IMR-90 (cell line): ENCODE data around the gene TP53BP2. TPM values are rescaled to one million over a fixed set of nuclear protein-coding genes. Genes with fewer than 3 reads are reported as not detected.

ENCODE experiments used
- ATAC-seq: fragments of 200-7000 bp; cut with Tn5 transposase; 2 replicates; pipeline ENCODE4 v1.9.1; 2020; ENCODE audit warnings: low read depth, mild to moderate bottlenecking, moderate library complexity
- BruUV-seq: library from RNA; stranded (reverse); fragments of 400-500 nt; replicated peaks from 2 replicates; lab custom pipeline; 2021; lab: Mats Ljungman, UMichigan
- CTCF ChIA-PET: fragments of 300-600 bp; formaldehyde crosslinking; extraction: SDS; loops from one replicate; lab custom pipeline; 2021; ENCODE audit warnings: antibody characterized with exemption; lab: Yijun Ruan, JAX
- POLR2A ChIA-PET: fragments of 300-600 bp; sonication (Branson Sonifier 250); formaldehyde crosslinking; loops from one replicate; lab custom pipeline; 2022; ENCODE audit warnings: antibody characterized with exemption; ENCODE audit not compliant: unreplicated experiment; lab: Charles Lee
- DNase-seq: peaks from one replicate; pipeline ENCODE4 v3.0.0; 2013
- H2AFZ ChIP-seq: replicated peaks from 2 replicates; pipeline ENCODE3; 2013; ENCODE audit warnings: low read length, mild to moderate bottlenecking; ENCODE audit not compliant: poor library complexity
- H2AK5ac ChIP-seq: 2 replicates; pipeline ENCODE4 v1.6.1; 2013; ENCODE audit warnings: low read depth, low read length, inconsistent platforms
- H2AK9ac ChIP-seq: replicated peaks from 2 replicates; pipeline ENCODE3; 2013; ENCODE audit warnings: mild to moderate bottlenecking, low read depth, low read length, moderate library complexity; ENCODE audit not compliant: poor library complexity
- H2BK120ac ChIP-seq: 2 replicates; pipeline ENCODE4 v1.6.1; 2013; ENCODE audit warnings: low read depth, low read length, inconsistent platforms
- H2BK15ac ChIP-seq: 3 replicates; pipeline ENCODE4 v1.6.1; 2013; ENCODE audit warnings: low read depth, low read length, inconsistent platforms
- H2BK20ac ChIP-seq: 2 replicates; pipeline ENCODE4 v1.6.1; 2013; ENCODE audit warnings: low read depth, mild to moderate bottlenecking, inconsistent platforms, low read length, moderate library complexity
- H2BK5ac ChIP-seq: 2 replicates; pipeline ENCODE4 v1.6.1; 2013; ENCODE audit warnings: mild to moderate bottlenecking, low read depth, low read length, inconsistent platforms; ENCODE audit not compliant: poor library complexity, severe bottlenecking
- H3K14ac ChIP-seq: replicated peaks from 2 replicates; pipeline ENCODE4 v1.6.1; 2013; ENCODE audit warnings: low read depth, low read length, inconsistent platforms
- H3K18ac ChIP-seq: 2 replicates; pipeline ENCODE4 v1.6.1; 2013; ENCODE audit warnings: low read depth, low read length, control low read depth
- H3K23ac ChIP-seq: 2 replicates; pipeline ENCODE4 v1.6.1; 2013; ENCODE audit warnings: low read depth, low read length, inconsistent platforms
- H3K27ac ChIP-seq: 2 replicates; pipeline ENCODE4 v1.5.1; 2013; ENCODE audit warnings: mild to moderate bottlenecking, control low read depth, low read length; ENCODE audit not compliant: insufficient read depth
- H3K27me3 ChIP-seq: 2 replicates; pipeline ENCODE4 v1.6.1; 2013; ENCODE audit warnings: low read length; ENCODE audit not compliant: control insufficient read depth, insufficient read depth
- H3K36me3 ChIP-seq: 2 replicates; pipeline ENCODE4 v1.6.1; 2013; ENCODE audit warnings: low read length, mixed read lengths; ENCODE audit not compliant: control insufficient read depth, insufficient read depth
- H3K4ac ChIP-seq: 2 replicates; pipeline ENCODE4 v1.6.1; 2013; ENCODE audit warnings: low read depth, low read length, inconsistent platforms
- H3K4me1 ChIP-seq: 2 replicates; pipeline ENCODE4 v1.6.1; 2013; ENCODE audit warnings: low read length, mixed read lengths; ENCODE audit not compliant: control insufficient read depth, insufficient read depth
- H3K4me2 ChIP-seq: 2 replicates; pipeline ENCODE4 v1.6.1; 2013; ENCODE audit warnings: low read depth, mild to moderate bottlenecking, control low read depth, low read length, moderate library complexity
- H3K4me3 ChIP-seq: 2 replicates; pipeline ENCODE4 v1.5.1; 2013; ENCODE audit warnings: low read depth, mild to moderate bottlenecking, control low read depth, low read length, moderate library complexity; ENCODE audit not compliant: insufficient read depth
- H3K56ac ChIP-seq: 2 replicates; pipeline ENCODE4 v1.6.1; 2013; ENCODE audit warnings: low read length, inconsistent platforms; ENCODE audit not compliant: insufficient read depth; ENCODE audit errors: extremely low read depth
- H3K79me1 ChIP-seq, 2 experiments: 2 replicates each; pipeline ENCODE4 v1.6.1; 2013; ENCODE audit warnings: low read length in 2 of 2, inconsistent platforms in 1 of 2, low read depth in 1 of 2
- H3K9ac ChIP-seq: 2 replicates; pipeline ENCODE4 v1.6.1; 2013; ENCODE audit warnings: low read depth, low read length, control low read depth
- H3K9me1 ChIP-seq: 2 replicates; pipeline ENCODE4 v1.6.1; 2013; ENCODE audit warnings: low read length, inconsistent platforms; ENCODE audit not compliant: insufficient read depth
- H3K9me3 ChIP-seq: 2 replicates; pipeline ENCODE4 v1.6.1; 2013; ENCODE audit warnings: low read length; ENCODE audit not compliant: control insufficient read depth, insufficient read depth
- H4K20me1 ChIP-seq: 2 replicates; pipeline ENCODE4 v1.6.1; 2013; ENCODE audit warnings: low read length, inconsistent platforms; ENCODE audit not compliant: insufficient read depth
- H4K5ac ChIP-seq: 2 replicates; pipeline ENCODE4 v1.6.1; 2013; ENCODE audit warnings: mild to moderate bottlenecking, low read depth, low read length, control low read depth
- H4K8ac ChIP-seq, 2 experiments: 2 replicates each; pipeline ENCODE4 v1.6.1; 2013; ENCODE audit warnings: low read depth in 2 of 2, low read length in 2 of 2, control low read depth in 1 of 2, inconsistent platforms in 1 of 2
- H4K91ac ChIP-seq: 2 replicates; pipeline ENCODE4 v1.6.1; 2013; ENCODE audit warnings: low read depth, low read length, inconsistent platforms; ENCODE audit not compliant: insufficient read depth
- CEBPB ChIP-seq: IDR thresholded peaks from 2 replicates; pipeline ENCODE4 v1.6.1; 2012; ENCODE audit warnings: low read depth, low read length, improper control_type of control experiment
- CHD1 ChIP-seq: IDR thresholded peaks from 2 replicates; pipeline ENCODE4 v1.6.1; 2012; ENCODE audit warnings: low read depth, low read length, improper control_type of control experiment
- FOS ChIP-seq: fragments of 150-350 bp; IDR thresholded peaks from 2 replicates; pipeline ENCODE4 v1.6.1; 2016; ENCODE audit warnings: low read depth, low read length
- MAFK ChIP-seq: IDR thresholded peaks from 2 replicates; pipeline ENCODE4 v1.6.1; 2012; ENCODE audit warnings: low read depth, low read length, improper control_type of control experiment
- MXI1 ChIP-seq: IDR thresholded peaks from 2 replicates; pipeline ENCODE4 v1.6.1; 2012; ENCODE audit warnings: low read depth, mild to moderate bottlenecking, low read length, moderate library complexity, borderline replicate concordance
- POLR2A ChIP-seq: IDR thresholded peaks from 2 replicates; pipeline ENCODE4 v1.6.1; 2012; ENCODE audit warnings: mild to moderate bottlenecking, low read depth, low read length
- SMC3 ChIP-seq: fragments of 150-350 bp; IDR thresholded peaks from 2 replicates; pipeline ENCODE4 v1.6.1; 2016; ENCODE audit warnings: low read depth, mild to moderate bottlenecking, antibody characterized with exemption, low read length, moderate library complexity
- USF2 ChIP-seq: fragments of 150-350 bp; IDR thresholded peaks from 2 replicates; pipeline ENCODE4 v1.6.1; 2017; ENCODE audit warnings: mild to moderate bottlenecking, antibody characterized with exemption, low read length, low read depth
- WGBS, 2 experiments: methylation state at CpG; one replicate each; pipeline versions ENCODE4 v1.1.5 to v1.1.7; 2013; ENCODE audit warnings: missing lambda C conversion rate in 2 of 2; ENCODE audit not compliant: insufficient read length in 1 of 2; ENCODE audit errors: extremely low coverage in 2 of 2; 5-methylcytosine and 5-hydroxymethylcytosine counted together
- dilution Hi-C: fragments of 300-500 bp; cut with HindIII; formaldehyde crosslinking; loops from one replicate; pipeline ENCODE4 v1.14.3; 2018; ENCODE audit warnings: low sequenced_read_pairs; ENCODE audit not compliant: unreplicated experiment
- in situ Hi-C: fragments of 300-500 bp; cut with MboI; formaldehyde crosslinking; loops from 3 replicates; pipeline ENCODE4 v1.14.3; 2019; ENCODE audit warnings: low sequenced_read_pairs, inconsistent platforms, mixed read lengths
- intact Hi-C: fragments of 100-400 bp; cut with micrococcal nuclease; formaldehyde crosslinking; loops from 2 replicates; pipeline ENCODE4 v1.10.0; 2022
- polyA plus RNA-seq, 3 experiments: library from polyadenylated mRNA; depleted of rRNA; stranded (reverse); fragments of >200 nt; gene quantifications; 2 replicates each; pipeline ENCODE4 v1.2.3, GENCODE V29; 2012; ENCODE audit warnings: low replicate concordance in 1 of 3
- total RNA-seq: library from RNA; depleted of rRNA; stranded (reverse); fragments of >200 nt; gene quantifications from 2 replicates; pipeline ENCODE4 v1.2.3, GENCODE V29; 2012
- TF ChIP-seq, protein P1 (sequence below): fragments of 150-350 bp; IDR thresholded peaks from 2 replicates; pipeline ENCODE4 v1.6.1; 2016; ENCODE audit warnings: low read depth, mild to moderate bottlenecking, low read length, moderate library complexity, borderline replicate concordance
- TF ChIP-seq, protein P2 (sequence below): conservative IDR thresholded peaks from 2 replicates; pipeline ENCODE4 v1.5.1; 2012; ENCODE audit warnings: mild to moderate bottlenecking, low read depth, low read length, improper control_type of control experiment

The TP53BP2 gene
- total and polyA plus RNA-seq, 2 of the 4 experiments (the other 2 are of a cell fraction) = 19.9 to 35.0 TPM

GRCh38 chr1:223849352-223850254 lies 3.9 kb upstream of the TP53BP2 start (continued):
- TF ChIP-seq, protein P1, sequence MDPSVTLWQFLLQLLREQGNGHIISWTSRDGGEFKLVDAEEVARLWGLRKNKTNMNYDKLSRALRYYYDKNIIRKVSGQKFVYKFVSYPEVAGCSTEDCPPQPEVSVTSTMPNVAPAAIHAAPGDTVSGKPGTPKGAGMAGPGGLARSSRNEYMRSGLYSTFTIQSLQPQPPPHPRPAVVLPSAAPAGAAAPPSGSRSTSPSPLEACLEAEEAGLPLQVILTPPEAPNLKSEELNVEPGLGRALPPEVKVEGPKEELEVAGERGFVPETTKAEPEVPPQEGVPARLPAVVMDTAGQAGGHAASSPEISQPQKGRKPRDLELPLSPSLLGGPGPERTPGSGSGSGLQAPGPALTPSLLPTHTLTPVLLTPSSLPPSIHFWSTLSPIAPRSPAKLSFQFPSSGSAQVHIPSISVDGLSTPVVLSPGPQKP = no peak
- no peak for TF ChIP-seq POLR2A
- TF ChIP-seq CHD1 = no peak

DNA sequence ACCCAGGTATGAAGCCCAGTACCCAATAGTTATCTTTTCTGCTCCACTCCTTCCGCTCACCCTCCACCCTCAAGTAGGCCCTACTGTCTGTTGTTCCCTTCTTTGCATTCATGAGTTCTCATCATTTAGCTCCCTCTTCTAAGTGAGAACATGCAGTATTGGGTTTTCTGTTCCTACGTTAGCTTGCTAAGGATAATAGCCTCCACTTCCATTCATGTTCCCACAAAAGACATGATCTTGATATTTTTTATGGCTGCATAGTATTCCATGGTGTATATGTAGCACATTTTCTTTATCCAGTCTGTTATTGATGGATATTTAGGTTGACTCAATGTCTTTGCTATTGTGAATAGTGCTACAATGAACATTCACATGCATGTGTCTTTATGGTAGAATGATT lies 2.8 kb upstream of the TP53BP2 start:
- Histone ChIP-seq H4K8ac (no peak overlapping the region), H3K79me1 (peaks cover 4 to 15% of the 10 kb centered on the region in 2 experiments; a peak in 2 of 4 replicates), H3K4me1 (peaks cover 5% of the 10 kb centered on the region), H3K9me1 (peaks cover 2% of the 10 kb centered on the region; the same call in 1 of the 2 replicates), H2BK120ac (no peak overlapping the region), H2AFZ (no peak overlapping the region), H2BK5ac (no peak overlapping the region), H3K4me3 (no peak overlapping the region), H3K23ac (no peak overlapping the region), H4K20me1 (peaks cover 15% of the 10 kb centered on the region; the same call in 1 of the 2 replicates), H3K36me3 (no peaks in the 10 kb centered on the region), H3K27ac (no peak overlapping the region), H3K56ac (no peak overlapping the region), H2AK9ac (no peak overlapping the region), H3K4me2 (no peak overlapping the region), H3K4ac (no peak overlapping the region), H3K18ac (no peak overlapping the region), H3K27me3 (no peaks in the 10 kb centered on the region), H3K14ac (no peak overlapping the region), H2BK15ac (no peak overlapping the region), H3K9me3 (no peaks in the 10 kb centered on the region), H2AK5ac (no peak overlapping the region), H2BK20ac (no peak overlapping the region), H3K9ac (no peak overlapping the region), H4K91ac (no peak overlapping the region), H4K5ac (no peak overlapping the region)
- ChIA-PET POLR2A (no interaction called here), CTCF (no interaction called here)
- ATAC-seq (no peak), DNase-seq (no peak)
- dilution Hi-C loops (no loop called here), in situ Hi-C loops (no loop called here), intact Hi-C loops (loop anchor here (5.0 kb wide), 1 partner anchor 39 kb away; no protein-coding TSS in a partner anchor)
- WGBS, 2 experiments = no CpG with 5 or more reads among the region's 2 CpGs
- no TSS peak for BruUV-seq
- TF ChIP-seq, protein P1 = no peak
- TF ChIP-seq USF2 = no peak
- no peak for TF ChIP-seq MAFK
- TF ChIP-seq CEBPB = no peak
- TF ChIP-seq, protein P2, sequence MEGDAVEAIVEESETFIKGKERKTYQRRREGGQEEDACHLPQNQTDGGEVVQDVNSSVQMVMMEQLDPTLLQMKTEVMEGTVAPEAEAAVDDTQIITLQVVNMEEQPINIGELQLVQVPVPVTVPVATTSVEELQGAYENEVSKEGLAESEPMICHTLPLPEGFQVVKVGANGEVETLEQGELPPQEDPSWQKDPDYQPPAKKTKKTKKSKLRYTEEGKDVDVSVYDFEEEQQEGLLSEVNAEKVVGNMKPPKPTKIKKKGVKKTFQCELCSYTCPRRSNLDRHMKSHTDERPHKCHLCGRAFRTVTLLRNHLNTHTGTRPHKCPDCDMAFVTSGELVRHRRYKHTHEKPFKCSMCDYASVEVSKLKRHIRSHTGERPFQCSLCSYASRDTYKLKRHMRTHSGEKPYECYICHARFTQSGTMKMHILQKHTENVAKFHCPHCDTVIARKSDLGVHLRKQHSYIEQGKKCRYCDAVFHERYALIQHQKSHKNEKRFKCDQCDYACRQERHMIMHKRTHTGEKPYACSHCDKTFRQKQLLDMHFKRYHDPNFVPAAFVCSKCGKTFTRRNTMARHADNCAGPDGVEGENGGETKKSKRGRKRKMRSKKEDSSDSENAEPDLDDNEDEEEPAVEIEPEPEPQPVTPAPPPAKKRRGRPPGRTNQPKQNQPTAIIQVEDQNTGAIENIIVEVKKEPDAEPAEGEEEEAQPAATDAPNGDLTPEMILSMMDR = no peak
- TF ChIP-seq SMC3 = no peak
- no peak for TF ChIP-seq MXI1
- TF ChIP-seq FOS = no peak
